ENCODE data around the gene PRKCA.

The PRKCA gene

DNA sequence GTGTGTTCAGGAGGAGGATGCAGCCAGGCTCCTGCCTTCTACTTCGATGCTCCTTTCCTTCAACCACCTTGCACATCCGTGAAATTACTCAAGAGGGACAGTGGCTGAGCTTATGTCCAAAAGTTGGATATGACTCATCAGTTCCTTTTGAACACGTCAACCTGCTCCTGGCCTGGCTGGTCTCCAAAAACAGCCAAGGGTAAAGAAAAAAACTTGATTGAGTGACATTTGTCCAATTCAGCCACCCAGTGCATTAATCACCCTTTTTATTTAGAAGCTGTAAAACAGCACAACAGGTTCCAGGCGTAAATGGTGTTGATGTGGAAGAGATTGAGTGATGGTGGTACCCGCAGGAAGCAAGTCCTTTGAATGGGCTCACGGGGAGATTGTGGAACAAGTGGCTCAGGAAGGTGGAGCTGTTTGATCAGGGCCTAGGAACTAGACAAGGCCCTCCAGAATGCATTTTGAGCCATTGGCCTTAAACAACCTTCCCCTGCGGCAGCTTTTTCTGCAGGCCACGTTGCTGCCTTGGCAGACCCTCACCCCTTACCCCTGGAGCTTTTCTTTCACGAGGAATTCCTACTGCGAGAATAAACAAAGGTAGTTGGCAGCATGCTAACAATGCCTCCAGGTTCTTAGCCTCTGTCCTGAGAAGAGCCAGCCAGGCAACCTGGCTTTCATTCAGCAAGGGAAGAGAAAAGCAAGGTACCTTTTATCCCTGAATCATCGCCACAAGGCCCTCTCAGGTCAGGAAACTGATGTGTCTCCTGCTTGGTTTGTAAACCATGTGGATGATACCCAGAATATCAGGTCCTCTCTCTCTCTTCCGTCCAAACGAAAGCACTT, 359.2 kb downstream of the PRKCA start:
- H3K27ac ChIP-seq (replicated peaks; ENCODE audit: low read length): no peak overlapping the region
- no peak overlapping the region for H4K8ac ChIP-seq (ENCODE audit: low read depth, low read length)
- no peak overlapping the region for H3K4me3 ChIP-seq (ENCODE audit: low read length in 2 of 2)
- no peak overlapping the region for H3K4ac ChIP-seq (ENCODE audit: low read length)
- no peak overlapping the region for H3K14ac ChIP-seq (ENCODE audit: low read length)
- no peak overlapping the region for H2AFZ ChIP-seq (ENCODE audit: low read length)
- no peak overlapping the region for H2BK120ac ChIP-seq (ENCODE audit: low read depth, low read length)
- H3K18ac ChIP-seq (ENCODE audit: low read length): no peak overlapping the region
- H3K4me2 ChIP-seq (ENCODE audit: insufficient read depth, low read length, poor library complexity, severe bottlenecking): no peak overlapping the region
- H3K9me3 ChIP-seq (replicated peaks in 1 of 2; ENCODE audit: control insufficient read depth in 2 of 2, insufficient read depth in 1 of 2, low read depth in 1 of 2, low read length in 2 of 2): no peaks in the 10 kb centered on the region
- H2AK5ac ChIP-seq (ENCODE audit: low read depth, low read length): no peak overlapping the region
- H3K4me1 ChIP-seq (ENCODE audit: control insufficient read depth in 2 of 2, insufficient read depth in 1 of 2, low read depth in 1 of 2, low read length in 2 of 2): peaks cover 6 to 7% of the 10 kb centered on the region in 2 donors
- no CpG with 5 or more reads among the region's 13 CpGs for WGBS, 2 donors (ENCODE audit: extremely low coverage in 2 of 2, insufficient read length in 2 of 2, insufficient replicate concordance in 1 of 2)
- no peak overlapping the region for H3K9ac ChIP-seq (ENCODE audit: low read depth, low read length, poor library complexity)
- H3K36me3 ChIP-seq (replicated peaks in 1 of 2; ENCODE audit: control insufficient read depth in 2 of 2, insufficient read depth in 2 of 2, low read length in 2 of 2): peaks cover 0 to 2% of the 10 kb centered on the region in 2 donors
- H3K27me3 ChIP-seq (ENCODE audit: control insufficient read depth in 3 of 3, insufficient read depth in 3 of 3, low read depth in 1 of 3, low read length in 3 of 3): no peaks in the 10 kb centered on the region
- H2BK15ac ChIP-seq (ENCODE audit: low read length): no peak overlapping the region
- no peaks in the 10 kb centered on the region for H3K79me1 ChIP-seq (ENCODE audit: low read depth, low read length)
- no peak overlapping the region for H4K91ac ChIP-seq (ENCODE audit: low read depth, low read length, poor library complexity)
- H2BK5ac ChIP-seq (ENCODE audit: low read length): no peak overlapping the region
- H3K23ac ChIP-seq (ENCODE audit: low read depth, low read length, poor library complexity): no peak overlapping the region
- H2BK12ac ChIP-seq (ENCODE audit: low read length): no peak overlapping the region
- no peak for DNase-seq (ENCODE audit: low spot score)

DNA sequence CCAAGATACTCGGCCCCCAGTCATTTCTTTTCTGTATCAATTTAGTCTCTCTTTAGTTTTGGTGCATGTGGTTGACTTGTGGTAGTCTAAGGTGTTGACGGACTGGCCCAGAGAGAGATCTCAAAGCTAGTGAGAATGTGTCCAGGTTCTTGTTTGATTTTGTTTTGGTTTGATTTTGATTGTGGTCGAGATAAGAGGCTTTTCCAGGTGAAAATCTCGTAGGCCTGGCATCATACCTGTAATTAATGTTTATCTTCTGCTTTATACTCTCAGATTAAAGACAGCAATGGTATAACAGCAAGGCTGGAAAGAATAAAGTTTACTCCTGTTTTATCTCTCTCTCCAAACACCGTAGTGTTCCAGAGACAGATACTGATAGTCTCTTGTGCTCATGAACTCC, 360.1 kb downstream of the PRKCA start:
- Histone ChIP-seq H4K91ac (ENCODE audit: low read depth, low read length, poor library complexity) (no peak overlapping the region), H2AFZ (ENCODE audit: low read length) (no peak overlapping the region), H3K4me2 (ENCODE audit: insufficient read depth, low read length, poor library complexity, severe bottlenecking) (no peak overlapping the region), H3K18ac (ENCODE audit: low read length) (no peak overlapping the region), H3K4me1 (ENCODE audit: control insufficient read depth in 2 of 2, insufficient read depth in 1 of 2, low read depth in 1 of 2, low read length in 2 of 2) (peaks cover under 1 to 8% of the 10 kb centered on the region in 2 donors), H2BK15ac (ENCODE audit: low read length) (no peak overlapping the region), H3K27ac (replicated peaks; ENCODE audit: low read length) (no peak overlapping the region), H2BK5ac (ENCODE audit: low read length) (no peak overlapping the region), H3K4ac (ENCODE audit: low read length) (no peak overlapping the region), H2BK120ac (ENCODE audit: low read depth, low read length) (no peak overlapping the region), H3K4me3 (ENCODE audit: low read length in 2 of 2) (no peak overlapping the region), H3K9ac (ENCODE audit: low read depth, low read length, poor library complexity) (no peak overlapping the region), H3K23ac (ENCODE audit: low read depth, low read length, poor library complexity) (no peak overlapping the region), H3K27me3 (ENCODE audit: control insufficient read depth in 3 of 3, insufficient read depth in 3 of 3, low read depth in 1 of 3, low read length in 3 of 3) (no peaks in the 10 kb centered on the region), H3K36me3 (replicated peaks in 1 of 2; ENCODE audit: control insufficient read depth in 2 of 2, insufficient read depth in 2 of 2, low read length in 2 of 2) (peaks cover 0 to 2% of the 10 kb centered on the region in 2 donors), H2AK5ac (ENCODE audit: low read depth, low read length) (no peak overlapping the region), H3K14ac (ENCODE audit: low read length) (no peak overlapping the region), H3K79me1 (ENCODE audit: low read depth, low read length) (no peaks in the 10 kb centered on the region), H2BK12ac (ENCODE audit: low read length) (no peak overlapping the region), H3K9me3 (replicated peaks in 1 of 2; ENCODE audit: control insufficient read depth in 2 of 2, insufficient read depth in 1 of 2, low read depth in 1 of 2, low read length in 2 of 2) (no peaks in the 10 kb centered on the region), H4K8ac (ENCODE audit: low read depth, low read length) (no peak overlapping the region)
- no CpG with 5 or more reads among the region's 5 CpGs for WGBS, 2 donors (ENCODE audit: extremely low coverage in 2 of 2, insufficient read length in 2 of 2, insufficient replicate concordance in 1 of 2)
- no peak for DNase-seq (ENCODE audit: low spot score)

DNA sequence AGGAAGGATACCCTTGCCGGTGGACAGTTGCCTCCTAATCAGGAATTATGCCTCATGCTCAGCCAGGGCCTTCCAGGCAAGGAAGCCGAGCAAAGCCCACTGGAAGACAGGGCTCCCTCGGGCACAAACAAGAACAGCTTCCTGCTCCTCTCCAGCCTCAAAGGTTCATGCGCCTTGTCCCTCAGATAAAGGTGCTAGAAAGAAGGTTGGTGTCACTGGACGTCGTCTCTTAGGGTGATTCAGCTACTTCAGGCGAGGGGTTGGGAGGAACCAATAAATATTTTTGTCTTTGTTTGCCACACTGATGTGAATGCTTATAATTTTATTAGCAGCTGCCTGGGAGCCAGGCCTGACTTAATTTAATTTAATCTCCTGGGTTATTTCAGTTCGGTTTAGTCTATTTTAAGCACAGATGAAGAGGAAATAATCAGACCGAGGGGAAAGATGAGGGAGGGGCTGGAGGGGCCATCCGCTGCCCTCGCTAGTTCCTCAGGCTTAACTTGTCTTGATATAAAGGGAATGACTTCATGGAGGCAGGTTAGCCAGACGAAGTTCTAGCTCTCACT, 360.7 kb downstream of the PRKCA start:
- Histone ChIP-seq H3K27me3 (ENCODE audit: control insufficient read depth in 3 of 3, insufficient read depth in 3 of 3, low read depth in 1 of 3, low read length in 3 of 3) (no peaks in the 10 kb centered on the region), H2AK5ac (ENCODE audit: low read depth, low read length) (peak overlapping the region; percentile 10), H3K27ac (replicated peaks; ENCODE audit: low read length) (no peak overlapping the region), H2BK12ac (ENCODE audit: low read length) (no peak overlapping the region), H3K4me1 (ENCODE audit: control insufficient read depth in 2 of 2, insufficient read depth in 1 of 2, low read depth in 1 of 2, low read length in 2 of 2) (peaks cover 0 to 8% of the 10 kb centered on the region in 2 donors), H2BK15ac (ENCODE audit: low read length) (peak overlapping the region; percentile 64), H3K18ac (ENCODE audit: low read length) (no peak overlapping the region), H2BK120ac (ENCODE audit: low read depth, low read length) (no peak overlapping the region), H3K79me1 (ENCODE audit: low read depth, low read length) (no peaks in the 10 kb centered on the region), H3K23ac (ENCODE audit: low read depth, low read length, poor library complexity) (no peak overlapping the region), H3K4ac (ENCODE audit: low read length) (no peak overlapping the region), H3K4me2 (ENCODE audit: insufficient read depth, low read length, poor library complexity, severe bottlenecking) (no peak overlapping the region), H3K4me3 (ENCODE audit: low read length in 2 of 2) (no peak overlapping the region), H3K36me3 (replicated peaks in 1 of 2; ENCODE audit: control insufficient read depth in 2 of 2, insufficient read depth in 2 of 2, low read length in 2 of 2) (peaks cover 0 to 2% of the 10 kb centered on the region in 2 donors), H4K91ac (ENCODE audit: low read depth, low read length, poor library complexity) (no peak overlapping the region), H4K8ac (ENCODE audit: low read depth, low read length) (no peak overlapping the region), H2BK5ac (ENCODE audit: low read length) (no peak overlapping the region), H3K9me3 (replicated peaks in 1 of 2; ENCODE audit: control insufficient read depth in 2 of 2, insufficient read depth in 1 of 2, low read depth in 1 of 2, low read length in 2 of 2) (no peaks in the 10 kb centered on the region), H2AFZ (ENCODE audit: low read length) (no peak overlapping the region), H3K14ac (ENCODE audit: low read length) (peak overlapping the region; percentile 42), H3K9ac (ENCODE audit: low read depth, low read length, poor library complexity) (no peak overlapping the region)
- no CpG with 5 or more reads among the region's 12 CpGs for WGBS, 2 donors (ENCODE audit: extremely low coverage in 2 of 2, insufficient read length in 2 of 2, insufficient replicate concordance in 1 of 2)
- DNase-seq (ENCODE audit: low spot score): no peak

- Histone ChIP-seq H2BK12ac (ENCODE audit: low read length) (no peak overlapping the region), H3K79me1 (ENCODE audit: low read depth, low read length) (no peaks in the 10 kb centered on the region), H3K4me2 (ENCODE audit: insufficient read depth, low read length, poor library complexity, severe bottlenecking) (no peak overlapping the region), H2BK15ac (ENCODE audit: low read length) (no peak overlapping the region), H3K14ac (ENCODE audit: low read length) (no peak overlapping the region), H3K18ac (ENCODE audit: low read length) (no peak overlapping the region), H3K27ac (replicated peaks; ENCODE audit: low read length) (no peak overlapping the region), H4K8ac (ENCODE audit: low read depth, low read length) (no peak overlapping the region), H2BK120ac (ENCODE audit: low read depth, low read length) (no peak overlapping the region), H3K36me3 (replicated peaks in 1 of 2; ENCODE audit: control insufficient read depth in 2 of 2, insufficient read depth in 2 of 2, low read length in 2 of 2) (peaks cover 0 to 2% of the 10 kb centered on the region in 2 donors), H2BK5ac (ENCODE audit: low read length) (no peak overlapping the region), H3K9me3 (replicated peaks in 1 of 2; ENCODE audit: control insufficient read depth in 2 of 2, insufficient read depth in 1 of 2, low read depth in 1 of 2, low read length in 2 of 2) (peaks cover 0 to 6% of the 10 kb centered on the region in 2 donors), H3K4me1 (ENCODE audit: control insufficient read depth in 2 of 2, insufficient read depth in 1 of 2, low read depth in 1 of 2, low read length in 2 of 2) (peaks cover 0 to 8% of the 10 kb centered on the region in 2 donors), H2AK5ac (ENCODE audit: low read depth, low read length) (no peak overlapping the region), H3K4ac (ENCODE audit: low read length) (no peak overlapping the region), H3K27me3 (ENCODE audit: control insufficient read depth in 3 of 3, insufficient read depth in 3 of 3, low read depth in 1 of 3, low read length in 3 of 3) (no peaks in the 10 kb centered on the region), H3K4me3 (ENCODE audit: low read length in 2 of 2) (peak overlapping the region in 1 of 2 donors; percentile 46), H2AFZ (ENCODE audit: low read length) (no peak overlapping the region), H3K23ac (ENCODE audit: low read depth, low read length, poor library complexity) (no peak overlapping the region), H4K91ac (ENCODE audit: low read depth, low read length, poor library complexity) (no peak overlapping the region), H3K9ac (ENCODE audit: low read depth, low read length, poor library complexity) (no peak overlapping the region)
- no CpG with 5 or more reads among the region's 4 CpGs for WGBS, 2 donors (ENCODE audit: extremely low coverage in 2 of 2, insufficient read length in 2 of 2, insufficient replicate concordance in 1 of 2)
- DNase-seq (ENCODE audit: low spot score): no peak
Observed at GRCh38 chr17:66664336-66664735, 361.9 kb downstream of the PRKCA start.

Data from neuronal stem cell (in vitro differentiated cells).